ENCODE results near the gene MVP.

DNA sequence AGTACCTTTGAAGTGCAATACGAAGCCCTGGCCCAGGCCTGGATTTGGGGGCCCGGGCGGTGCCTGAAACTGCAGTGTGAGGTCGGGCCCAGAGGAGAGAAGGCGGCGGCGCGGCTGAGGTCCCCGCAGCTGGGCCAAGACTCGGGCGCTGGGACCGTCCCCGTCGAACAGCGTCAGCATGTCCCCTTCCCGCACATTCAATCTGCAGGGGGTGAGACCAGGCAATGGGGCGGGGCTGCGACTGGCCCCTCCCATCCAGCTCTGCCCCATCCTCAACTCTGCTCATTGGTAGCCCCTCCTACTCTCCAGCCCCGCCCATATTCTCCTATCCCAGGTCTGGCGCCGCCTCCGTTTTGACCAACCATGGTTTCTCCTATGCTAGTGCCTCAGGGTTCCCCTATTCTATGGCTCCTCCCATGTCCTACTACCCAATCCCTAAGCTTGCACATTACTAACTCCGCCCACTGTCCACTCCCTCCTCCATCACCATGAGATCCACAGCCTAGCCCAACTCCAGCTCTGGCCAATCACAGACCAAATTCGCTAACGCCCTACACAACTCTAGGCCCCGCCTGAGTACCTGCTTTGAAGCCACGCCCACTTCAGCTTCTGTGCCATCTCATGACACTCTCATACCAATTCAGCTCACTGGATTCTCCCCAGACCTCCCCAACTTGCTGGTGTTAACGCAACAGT, 57.2 kb downstream of the MVP start:
- TF ChIP-seq, protein P1, sequence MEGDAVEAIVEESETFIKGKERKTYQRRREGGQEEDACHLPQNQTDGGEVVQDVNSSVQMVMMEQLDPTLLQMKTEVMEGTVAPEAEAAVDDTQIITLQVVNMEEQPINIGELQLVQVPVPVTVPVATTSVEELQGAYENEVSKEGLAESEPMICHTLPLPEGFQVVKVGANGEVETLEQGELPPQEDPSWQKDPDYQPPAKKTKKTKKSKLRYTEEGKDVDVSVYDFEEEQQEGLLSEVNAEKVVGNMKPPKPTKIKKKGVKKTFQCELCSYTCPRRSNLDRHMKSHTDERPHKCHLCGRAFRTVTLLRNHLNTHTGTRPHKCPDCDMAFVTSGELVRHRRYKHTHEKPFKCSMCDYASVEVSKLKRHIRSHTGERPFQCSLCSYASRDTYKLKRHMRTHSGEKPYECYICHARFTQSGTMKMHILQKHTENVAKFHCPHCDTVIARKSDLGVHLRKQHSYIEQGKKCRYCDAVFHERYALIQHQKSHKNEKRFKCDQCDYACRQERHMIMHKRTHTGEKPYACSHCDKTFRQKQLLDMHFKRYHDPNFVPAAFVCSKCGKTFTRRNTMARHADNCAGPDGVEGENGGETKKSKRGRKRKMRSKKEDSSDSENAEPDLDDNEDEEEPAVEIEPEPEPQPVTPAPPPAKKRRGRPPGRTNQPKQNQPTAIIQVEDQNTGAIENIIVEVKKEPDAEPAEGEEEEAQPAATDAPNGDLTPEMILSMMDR (IDR thresholded peaks at IDR 0.05): no peak
- TF ChIP-seq POLR2A (IDR thresholded peaks at IDR 0.05) (no peak), EP300 (IDR thresholded peaks at IDR 0.05) (no peak)

All from tibial nerve (tissue), 4 donors.